Measurements from ENCODE around the gene MAN1C1.

The MAN1C1 gene

GRCh38 chr1:25817840-25818501 is 201.4 kb downstream of the MAN1C1 start:
- no peak for DNase-seq (ENCODE audit: low spot score)

GRCh38 chr1:25818569-25818968 is 202.0 kb downstream of the MAN1C1 start:
- DNase-seq (ENCODE audit: low spot score), result no peak

GRCh38 chr1:25819491-25820246 is 203.1 kb downstream of the MAN1C1 start, which contains the start of gene MTFR1L:
Gene MTFR1L, plus strand, starts transcription at chr1:25819954. Its CDS starts 3,151 bp downstream, at chr1:25823105.
- peak; percentile 93 for DNase-seq (ENCODE audit: low spot score)

- peak; percentile 82 for DNase-seq (ENCODE audit: low spot score)
These were observed 203.9 kb downstream of the MAN1C1 start for GRCh38 chr1:25820247-25821111.

- no peak for DNase-seq (ENCODE audit: low spot score)
These were observed 204.5 kb downstream of the MAN1C1 start for GRCh38 chr1:25821112-25821476.

GRCh38 chr1:25821630-25822091 is 205.1 kb downstream of the MAN1C1 start:
- peak; percentile 54 for DNase-seq (ENCODE audit: low spot score)

GRCh38 chr1:25825605-25826004 is 209.0 kb downstream of the MAN1C1 start:
- DNase-seq (ENCODE audit: low spot score), result no peak

- no peak for DNase-seq (ENCODE audit: low spot score)
These were observed 210.0 kb downstream of the MAN1C1 start for GRCh38 chr1:25826571-25826970.

GRCh38 chr1:25828491-25828890 is 211.9 kb downstream of the MAN1C1 start:
- DNase-seq (ENCODE audit: low spot score), result no peak

- DNase-seq (ENCODE audit: low spot score), result no peak
These were observed 212.5 kb downstream of the MAN1C1 start for GRCh38 chr1:25829046-25829445.

GRCh38 chr1:25831569-25832196 is 215.1 kb downstream of the MAN1C1 start:
- no peak for DNase-seq (ENCODE audit: low spot score)

- no peak for DNase-seq (ENCODE audit: low spot score)
These were observed 215.9 kb downstream of the MAN1C1 start for GRCh38 chr1:25832336-25833037.

GRCh38 chr1:25833158-25833557 is 216.6 kb downstream of the MAN1C1 start:
- no peak for DNase-seq (ENCODE audit: low spot score)
